Activated CD8-positive, alpha-beta T cell treated with anti-CD3 and anti-CD28 coated beads for 36 hours (primary cell): ENCODE data around the gene VCPKMT. TPM values are rescaled to one million over a fixed set of nuclear protein-coding genes. Genes with fewer than 3 reads are reported as not detected.
A peak's percentile ranks its signal among the peaks of the same experiment; 100 is the strongest.

Experiments used
- ATAC-seq: fragments of 200-7000 bp; cut with Tn5 transposase; one replicate; pipeline ENCODE4 v1.10.0; 2021; ENCODE audit warnings: mild to moderate bottlenecking, moderate library complexity
- CTCF ChIA-PET: fragments of 350-600 bp; sonication (Branson Sonifier 250); formaldehyde crosslinking; loops from one replicate; lab custom pipeline; 2021; ENCODE audit warnings: antibody characterized with exemption; lab: Charles Lee
- POLR2A ChIA-PET: fragments of 350-600 bp; sonication (Branson Sonifier 250); formaldehyde crosslinking; loops from one replicate; lab custom pipeline; 2021; ENCODE audit warnings: antibody characterized with exemption; lab: Charles Lee
- DNase-seq: peaks from one replicate; pipeline ENCODE4 v3.0.0-alpha.2; 2020
- H3K27ac Mint-ChIP-seq: one replicate; pipeline ENCODE4 v1.8.0; 2021; ENCODE audit warnings: mild to moderate bottlenecking, mixed read lengths
- H3K27me3 Mint-ChIP-seq: one replicate; pipeline ENCODE4 v1.8.0; 2021; ENCODE audit warnings: mixed read lengths
- H3K36me3 Mint-ChIP-seq: one replicate; pipeline ENCODE4 v1.8.0; 2021; ENCODE audit warnings: low read depth, mixed read lengths
- H3K4me1 Mint-ChIP-seq: one replicate; pipeline ENCODE4 v1.8.0; 2021; ENCODE audit warnings: low read depth, mixed read lengths
- H3K4me3 Mint-ChIP-seq: one replicate; pipeline ENCODE4 v1.8.0; 2021; ENCODE audit warnings: mild to moderate bottlenecking, moderate library complexity, mixed read lengths
- H3K9me3 Mint-ChIP-seq: one replicate; pipeline ENCODE4 v1.8.0; 2021; ENCODE audit warnings: mixed read lengths
- CTCF ChIP-seq: fragments of 200-600 bp; IDR thresholded peaks from one replicate; pipeline ENCODE4 v1.8.0; 2022; ENCODE audit warnings: antibody characterized with exemption, mild to moderate bottlenecking
- intact Hi-C: fragments of 100-400 bp; cut with micrococcal nuclease; formaldehyde crosslinking; loops from one replicate; pipeline ENCODE4 v1.10.0; 2022
- total RNA-seq, 2 experiments: library from RNA; stranded (reverse); gene quantifications; one replicate each; pipeline ENCODE4 v1.2.3, GENCODE V29; 2021

The VCPKMT gene
- total RNA-seq, 2 experiments from 2014 or later = 11.4 to 11.6 TPM

DNA sequence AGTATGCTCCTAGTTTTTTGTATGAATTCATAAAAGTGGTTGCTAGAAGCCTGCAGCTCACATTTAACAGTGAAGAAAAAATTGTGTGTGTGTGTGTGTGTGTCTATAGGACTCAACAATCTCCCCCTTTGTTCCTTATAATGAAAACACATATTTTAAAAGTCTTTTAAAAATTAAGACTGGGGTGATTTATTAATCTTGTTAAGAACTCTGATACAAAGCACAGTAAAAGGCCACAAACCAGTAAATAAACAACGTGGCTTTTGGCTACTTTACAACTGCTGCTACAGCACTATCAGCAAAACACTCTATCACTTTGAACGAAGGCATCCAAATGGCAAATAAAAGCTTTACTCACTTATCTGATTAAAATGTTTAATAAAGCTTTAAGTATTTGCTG is 594 bp upstream of the VCPKMT start:
- peak overlapping the region; percentile 98 for H3K27ac Mint-ChIP-seq
- ChIA-PET POLR2A (interaction anchor here (1.0 to 4.1 kb wide), 12 partner anchors 9 to 349 kb away, joined by 3 to 13 read pairs (median 4); partner anchors contain the start of genes KLHDC2 and NEMF), CTCF (interaction anchor here (1.0 to 2.4 kb wide), 7 partner anchors 12 to 494 kb away, joined by 3 to 19 read pairs (median 4); partner anchors contain the start of gene NEMF)
- H3K27me3 Mint-ChIP-seq = no peaks in the 10 kb centered on the region
- H3K4me1 Mint-ChIP-seq = peaks cover 31% of the 10 kb centered on the region
- peak overlapping the region; percentile 94 for H3K4me3 Mint-ChIP-seq
- H3K9me3 Mint-ChIP-seq = no peaks in the 10 kb centered on the region
- ATAC-seq = no peak
- no peak for DNase-seq
- peaks cover 34% of the 10 kb centered on the region for H3K36me3 Mint-ChIP-seq
- TF ChIP-seq CTCF = no peak
- intact Hi-C loops = loop anchor here (10.0 kb wide), 1 partner anchor 492 kb away; the partner anchor contains the start of genes MGAT2 and RPL36AL

DNA sequence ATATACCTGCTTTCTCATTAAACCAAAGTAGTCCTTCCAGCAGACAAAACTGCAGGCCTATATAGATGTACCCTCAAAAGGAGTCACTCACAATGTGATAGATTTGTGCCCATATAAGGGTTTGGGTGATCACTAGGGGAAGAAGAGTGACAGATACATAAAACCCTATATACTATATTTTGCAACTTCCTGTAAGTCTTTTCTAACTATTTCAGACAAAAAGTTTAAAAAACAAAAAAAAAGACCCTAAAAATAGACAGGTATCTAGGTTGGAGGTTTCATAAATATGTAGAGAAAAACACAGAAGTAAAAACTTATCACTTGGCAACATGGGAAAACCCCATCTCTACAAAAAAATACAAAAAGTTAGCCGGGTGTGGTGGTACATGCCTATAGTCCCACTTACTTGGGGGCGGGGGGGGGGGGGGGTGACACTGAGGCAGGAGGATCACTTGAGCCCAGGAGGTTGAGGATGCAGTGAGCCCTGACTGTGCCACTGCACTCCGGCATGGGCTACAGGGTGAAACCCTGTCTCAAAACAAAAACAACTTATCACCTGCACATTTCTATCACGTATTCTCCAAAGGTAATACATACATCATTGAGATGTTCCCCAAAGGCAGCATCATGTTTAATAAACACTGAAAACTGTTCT is 2.9 kb downstream of the VCPKMT start:
- peak overlapping the region; percentile 57 for H3K4me3 Mint-ChIP-seq
- H3K27me3 Mint-ChIP-seq = no peaks in the 10 kb centered on the region
- DNase-seq (no peak), ATAC-seq (no peak)
- H3K27ac Mint-ChIP-seq = peak overlapping the region; percentile 72
- CTCF ChIA-PET = interaction anchor here (0.7 to 3.8 kb wide), 8 partner anchors 8 to 261 kb away, joined by 3 to 24 read pairs (median 7); partner anchors contain the start of gene NEMF
- H3K9me3 Mint-ChIP-seq = no peaks in the 10 kb centered on the region
- intact Hi-C loops = loop anchor here (10.0 kb wide), 1 partner anchor 489 kb away; the partner anchor contains the start of genes MGAT2 and RPL36AL
- TF ChIP-seq CTCF = no peak
- peaks cover 58% of the 10 kb centered on the region for H3K36me3 Mint-ChIP-seq
- peaks cover 48% of the 10 kb centered on the region for H3K4me1 Mint-ChIP-seq
- POLR2A ChIA-PET = no interaction called here

DNA sequence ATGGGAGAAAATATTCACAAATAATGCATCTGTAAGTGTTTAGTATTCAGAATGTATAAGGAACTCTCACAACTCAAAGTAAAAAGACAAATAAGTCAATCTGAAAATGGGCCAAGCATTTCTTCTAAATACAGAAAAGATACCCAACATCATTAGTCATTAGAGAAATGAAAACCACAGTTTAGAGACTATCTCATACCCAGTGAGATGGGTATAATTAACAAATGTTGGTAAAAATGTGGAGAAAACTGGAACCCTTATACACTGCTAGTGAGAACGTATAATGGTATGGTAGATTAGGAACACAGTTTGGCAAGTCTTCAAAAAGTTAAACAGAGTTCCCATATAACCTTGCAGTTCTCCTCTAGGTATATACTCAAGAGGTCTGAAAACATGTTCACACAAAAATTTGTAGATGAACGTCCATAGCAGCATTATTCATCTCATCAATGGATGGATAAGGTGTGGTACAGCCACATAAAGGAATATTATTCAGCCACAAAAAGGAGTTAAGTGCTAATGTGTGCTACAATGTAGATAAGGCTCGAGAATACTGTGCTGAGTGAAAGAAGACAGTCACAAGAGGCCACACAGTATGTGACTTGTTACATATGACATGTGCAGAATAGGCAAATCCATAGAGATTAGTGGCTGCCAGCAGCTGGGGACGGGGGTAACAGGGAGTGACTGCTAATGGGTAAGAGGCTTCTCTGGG is 5.9 kb downstream of the VCPKMT start:
- Mint-ChIP-seq H3K4me1 (peaks cover 43% of the 10 kb centered on the region), H3K27me3 (no peaks in the 10 kb centered on the region), H3K36me3 (peaks cover 52% of the 10 kb centered on the region), H3K9me3 (no peaks in the 10 kb centered on the region), H3K4me3 (no peak overlapping the region), H3K27ac (peak overlapping the region; percentile 39)
- no peak for DNase-seq
- TF ChIP-seq CTCF = no peak
- ChIA-PET CTCF (interaction anchor here (1.3 to 2.8 kb wide), 2 partner anchors 245 to 257 kb away, joined by 3 to 19 read pairs; no protein-coding TSS in a partner anchor), POLR2A (interaction anchor here (1.2 kb wide), 1 partner anchor 248 kb away, joined by 4 read pairs; no protein-coding TSS in a partner anchor)
- no peak for ATAC-seq
- intact Hi-C loops = loop anchor here (10.0 kb wide), 1 partner anchor 486 kb away; the partner anchor contains the start of genes MGAT2 and RPL36AL

DNA sequence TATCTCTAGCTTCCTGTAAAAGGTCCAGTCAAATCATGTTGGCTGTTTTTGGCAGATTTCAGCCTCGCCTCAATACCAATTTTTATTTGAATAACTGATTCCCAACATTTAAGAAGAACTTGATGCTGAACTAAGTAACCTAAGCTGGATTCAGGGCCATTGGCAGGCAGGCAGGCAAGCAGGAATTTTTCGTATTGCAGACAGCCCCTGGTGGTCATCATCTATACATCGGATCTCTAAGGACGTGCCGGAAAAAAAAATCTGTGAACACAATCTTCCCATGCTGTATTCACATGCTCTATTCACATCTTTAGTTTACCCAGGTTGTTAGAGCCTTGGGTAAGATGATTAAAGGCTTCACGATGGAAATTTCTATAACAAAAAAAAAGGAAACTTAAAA is 7.0 kb downstream of the VCPKMT start:
- ChIA-PET CTCF (interaction anchor here (1.3 to 14.4 kb wide), 2 partner anchors 244 to 256 kb away, joined by 3 to 218 read pairs; no protein-coding TSS in a partner anchor), POLR2A (no interaction called here)
- peaks cover 37% of the 10 kb centered on the region for H3K4me1 Mint-ChIP-seq
- H3K27ac Mint-ChIP-seq = no peak overlapping the region
- H3K4me3 Mint-ChIP-seq = no peak overlapping the region
- peaks cover 44% of the 10 kb centered on the region for H3K36me3 Mint-ChIP-seq
- ATAC-seq (no peak), DNase-seq (no peak)
- no peaks in the 10 kb centered on the region for H3K9me3 Mint-ChIP-seq
- intact Hi-C loops = loop anchor here (5.0 kb wide), 1 partner anchor 107 kb away; no protein-coding TSS in a partner anchor
- TF ChIP-seq CTCF = no peak
- H3K27me3 Mint-ChIP-seq = no peaks in the 10 kb centered on the region
